Hematopoietic multipotent progenitor cell treated with erythropoietin and hydrocortisone succinate and interleukin-3 and kit ligand, for 17 days (in vitro differentiated cells): ENCODE data around the gene FRMPD4.

Source experiments
- DNase-seq: peaks from one replicate; pipeline ENCODE4 v3.0.0-alpha.2; 2015; ENCODE audit warnings: low spot score

Gene FRMPD4

GRCh38 chrX:12672367-12673106, 534.3 kb downstream of the FRMPD4 start:
- DNase-seq = no peak

- no peak for DNase-seq
These were observed 535.2 kb downstream of the FRMPD4 start for GRCh38 chrX:12673487-12673886.

- no peak for DNase-seq
These were observed 541.2 kb downstream of the FRMPD4 start for GRCh38 chrX:12679522-12679921.

- no peak for DNase-seq
These were observed 542.8 kb downstream of the FRMPD4 start for GRCh38 chrX:12681047-12681446.

- DNase-seq = no peak
These were observed 547.3 kb downstream of the FRMPD4 start for GRCh38 chrX:12685541-12685940.

- DNase-seq = no peak
These were observed 548.1 kb downstream of the FRMPD4 start for GRCh38 chrX:12686331-12686730.

GRCh38 chrX:12690646-12691045, 552.4 kb downstream of the FRMPD4 start:
- no peak for DNase-seq

GRCh38 chrX:12693754-12694153, 555.5 kb downstream of the FRMPD4 start:
- no peak for DNase-seq

- DNase-seq = no peak
These were observed 562.5 kb downstream of the FRMPD4 start for GRCh38 chrX:12700745-12701144.

- no peak for DNase-seq
These were observed 563.4 kb downstream of the FRMPD4 start for GRCh38 chrX:12701628-12702027.

- no peak for DNase-seq
These were observed 564.3 kb downstream of the FRMPD4 start for GRCh38 chrX:12702509-12703091.

GRCh38 chrX:12704706-12705105, 566.4 kb downstream of the FRMPD4 start:
- no peak for DNase-seq

GRCh38 chrX:12709047-12709446, 570.8 kb downstream of the FRMPD4 start:
- DNase-seq = no peak

GRCh38 chrX:12711435-12712040, 573.3 kb downstream of the FRMPD4 start:
- DNase-seq = no peak

- no peak for DNase-seq
These were observed 578.3 kb downstream of the FRMPD4 start for GRCh38 chrX:12716574-12716973.

GRCh38 chrX:12719837-12720236, 581.6 kb downstream of the FRMPD4 start:
- no peak for DNase-seq

GRCh38 chrX:12721042-12721441, 582.8 kb downstream of the FRMPD4 start:
- DNase-seq = no peak

GRCh38 chrX:12722314-12722713, 584.0 kb downstream of the FRMPD4 start:
- no peak for DNase-seq

- no peak for DNase-seq
These were observed 603.1 kb downstream of the FRMPD4 start for GRCh38 chrX:12741416-12741815.

- DNase-seq = no peak
These were observed 609.2 kb downstream of the FRMPD4 start for GRCh38 chrX:12747433-12747832.

- no peak for DNase-seq
These were observed 613.6 kb downstream of the FRMPD4 start for GRCh38 chrX:12751887-12752286.

GRCh38 chrX:12753366-12753765, 615.1 kb downstream of the FRMPD4 start:
- no peak for DNase-seq

GRCh38 chrX:12758291-12758690, 620.0 kb downstream of the FRMPD4 start:
- no peak for DNase-seq

- no peak for DNase-seq
These were observed 629.6 kb downstream of the FRMPD4 start for GRCh38 chrX:12767856-12768255.
